CD14-positive monocyte (primary cell): ENCODE results near the gene CDKN1C. TPM values are rescaled to one million over a fixed set of nuclear protein-coding genes. Genes with fewer than 3 reads are reported as not detected.

Experiments used
- DNase-seq, 3 donors: peaks; one replicate each; pipeline ENCODE4 v3.0.0-alpha.2; 2011 to 2022
- H2AFZ ChIP-seq: 2 replicates; pipeline ENCODE4 v1.6.0; 2012; ENCODE audit warnings: mild to moderate bottlenecking, low read depth, low read length, inconsistent platforms; ENCODE audit not compliant: insufficient read depth, poor library complexity, severe bottlenecking
- H3K27ac ChIP-seq, 2 donors: 1 replicate in 1 of 2; 2 replicates in 1 of 2; pipeline ENCODE4 v1.5.1; 2012 to 2013; ENCODE audit warnings: low read length in 2 of 2, control low read depth in 1 of 2, inconsistent platforms in 1 of 2, low read depth in 1 of 2, mild to moderate bottlenecking in 1 of 2
- H3K27me3 ChIP-seq, 2 donors: one replicate each; pipeline versions ENCODE4 v1.6.0 to v1.6.1; 2011 to 2013; ENCODE audit warnings: low read length in 2 of 2; ENCODE audit not compliant: control insufficient read depth in 2 of 2, insufficient read depth in 2 of 2
- H3K36me3 ChIP-seq, 2 donors: replicated peaks in 1 of 2; 1 replicate in 1 of 2; 2 replicates in 1 of 2; pipeline versions ENCODE4 v1.5.1 to v1.6.1; 2012 to 2013; ENCODE audit warnings: low read length in 2 of 2, control low read depth in 1 of 2, inconsistent platforms in 1 of 2, mild to moderate bottlenecking in 1 of 2; ENCODE audit not compliant: insufficient read depth in 2 of 2, control insufficient read depth in 1 of 2
- H3K4me1 ChIP-seq, 2 donors: 1 replicate in 1 of 2; 2 replicates in 1 of 2; pipeline versions ENCODE4 v1.5.1 to v1.6.1; 2012 to 2013; ENCODE audit warnings: low read length in 2 of 2, control low read depth in 1 of 2, inconsistent platforms in 1 of 2, mild to moderate bottlenecking in 1 of 2, moderate library complexity in 1 of 2; ENCODE audit not compliant: insufficient read depth in 2 of 2, control insufficient read depth in 1 of 2
- H3K4me2 ChIP-seq: replicated peaks from 2 replicates; pipeline ENCODE3; 2012; ENCODE audit warnings: low read length, moderate library complexity, mild to moderate bottlenecking; ENCODE audit not compliant: poor library complexity, severe bottlenecking; ENCODE audit errors: extremely low read depth
- H3K4me3 ChIP-seq, 3 experiments: fragments of 200-600 bp in 1 of 3; sonication (generic) in 1 of 3; replicated peaks in 1 of 3; 1 replicate in 2 of 3; 2 replicates in 1 of 3; pipeline ENCODE4 v1.5.1; 2011 to 2013; ENCODE audit warnings: low read length in 3 of 3, mild to moderate bottlenecking in 3 of 3, control low read depth in 2 of 3, low read depth in 2 of 3, inconsistent platforms in 1 of 3, moderate library complexity in 1 of 3
- H3K79me2 ChIP-seq: 2 replicates; pipeline ENCODE4 v1.6.0; 2012; ENCODE audit warnings: mild to moderate bottlenecking, control low read depth, inconsistent platforms, low read length, moderate library complexity; ENCODE audit not compliant: insufficient read depth
- H3K9ac ChIP-seq: 2 replicates; pipeline ENCODE4 v1.6.0; 2017; ENCODE audit warnings: low read length, mild to moderate bottlenecking; ENCODE audit not compliant: insufficient read depth, poor library complexity, severe bottlenecking
- H3K9me3 ChIP-seq, 2 donors: replicated peaks in 1 of 2; 1 replicate in 1 of 2; 2 replicates in 1 of 2; pipeline versions ENCODE4 v1.5.1 to v1.6.1; 2012 to 2013; ENCODE audit warnings: low read length in 2 of 2, control low read depth in 1 of 2; ENCODE audit not compliant: control insufficient read depth in 1 of 2, insufficient read depth in 1 of 2
- H4K20me1 ChIP-seq: 2 replicates; pipeline ENCODE4 v1.6.0; 2012; ENCODE audit warnings: mild to moderate bottlenecking, low read length, control low read depth, moderate library complexity; ENCODE audit not compliant: insufficient read depth
- H3K27ac Mint-ChIP-seq, 7 donors: one replicate each; pipeline ENCODE4 v1.8.0; 2020; ENCODE audit warnings: mild to moderate bottlenecking in 7 of 7, mixed read lengths in 7 of 7, moderate library complexity in 6 of 7, inconsistent platforms in 2 of 7
- H3K27me3 Mint-ChIP-seq, 3 donors: one replicate each; pipeline ENCODE4 v1.8.0; 2021 to 2022; ENCODE audit warnings: low read depth in 3 of 3, mild to moderate bottlenecking in 3 of 3, mixed read lengths in 3 of 3, moderate library complexity in 3 of 3, inconsistent platforms in 1 of 3
- H3K36me3 Mint-ChIP-seq, 2 donors: one replicate each; pipeline ENCODE4 v1.8.0; 2020; ENCODE audit warnings: mixed read lengths in 2 of 2, inconsistent platforms in 1 of 2, mild to moderate bottlenecking in 1 of 2
- H3K4me1 Mint-ChIP-seq: one replicate; pipeline ENCODE4 v1.8.0; 2020; ENCODE audit warnings: mild to moderate bottlenecking, mixed read lengths
- H3K4me3 Mint-ChIP-seq, 2 donors: one replicate each; pipeline ENCODE4 v1.8.0; 2020; ENCODE audit warnings: mild to moderate bottlenecking in 2 of 2, mixed read lengths in 2 of 2, moderate library complexity in 1 of 2
- H3K9me3 Mint-ChIP-seq, 7 donors: one replicate each; pipeline ENCODE4 v1.8.0; 2020 to 2022; ENCODE audit warnings: mixed read lengths in 7 of 7, mild to moderate bottlenecking in 6 of 7, moderate library complexity in 6 of 7, inconsistent platforms in 2 of 7
- CTCF ChIP-seq: fragments of 200-600 bp; IDR thresholded peaks from one replicate; pipeline ENCODE4 v1.8.0; 2022; ENCODE audit warnings: antibody characterized with exemption, mild to moderate bottlenecking
- WGBS: methylation state at CpG from one replicate; pipeline ENCODE4 v1.1.5; 2013; ENCODE audit warnings: missing lambda C conversion rate; ENCODE audit not compliant: insufficient coverage; 5-methylcytosine and 5-hydroxymethylcytosine counted together
- intact Hi-C, 2 donors: fragments of 100-400 bp; cut with micrococcal nuclease; formaldehyde crosslinking; loops; one replicate each; pipeline versions ENCODE4 v1.15.0 to v1.15.1; 2023
- polyA plus RNA-seq, 3 donors: library from polyadenylated mRNA; depleted of rRNA in 1 of 3; unstranded in 2 of 3; stranded (reverse) in 1 of 3; fragments of 300-500 nt in 2 of 3; fragments of >200 nt in 1 of 3; fragmentation: Illumina TruSeq in 2 of 3; gene quantifications; 1 replicate in 2 of 3; 2 replicates in 1 of 3; pipeline ENCODE4 v1.2.3, GENCODE V29; 2012 to 2021

Gene CDKN1C
- polyA plus RNA-seq, 3 donors, result 3.2 to 36.4 (median 4.7) TPM

DNA sequence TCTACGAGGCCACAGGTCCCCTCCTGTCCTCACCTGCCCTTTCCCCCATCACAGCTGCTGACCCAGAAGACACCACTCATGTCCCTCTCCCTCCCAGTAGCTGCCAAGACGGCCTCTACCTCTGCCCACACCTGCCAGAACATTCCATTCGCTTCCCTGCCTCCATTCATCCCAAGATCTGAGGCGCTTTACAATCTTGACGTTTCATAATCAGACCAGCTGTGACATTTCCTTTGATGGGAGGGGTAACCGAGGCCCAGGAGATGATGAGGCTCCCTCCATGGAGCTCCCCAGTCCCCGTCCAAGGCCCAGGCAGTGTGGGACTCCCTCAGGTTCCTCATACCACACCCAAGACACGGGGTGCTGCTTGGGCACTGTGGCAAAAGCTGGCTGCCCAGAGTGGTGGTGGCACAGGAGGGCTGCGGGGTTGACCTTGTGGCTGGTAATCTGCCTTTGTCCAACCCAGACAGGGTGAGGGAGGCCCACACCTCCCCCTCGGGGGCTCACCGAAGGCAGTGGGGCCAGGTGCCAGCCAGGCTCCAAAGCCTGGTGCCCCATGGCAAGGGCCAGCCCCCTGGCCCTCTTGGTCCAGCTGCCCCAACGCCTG is 26.3 kb upstream of the CDKN1C start:
- Histone ChIP-seq H3K4me1 (no peaks in the 10 kb centered on the region), H3K36me3 (no peaks in the 10 kb centered on the region), H2AFZ (no peak overlapping the region), H4K20me1 (peaks cover 19% of the 10 kb centered on the region), H3K9ac (no peak overlapping the region), H3K27ac (no peak overlapping the region), H3K27me3 (peaks cover 0 to 3% of the 10 kb centered on the region in 2 donors), H3K79me2 (no peaks in the 10 kb centered on the region), H3K9me3 (no peaks in the 10 kb centered on the region), H3K4me3 (no peak overlapping the region), H3K4me2 (no peak overlapping the region)
- DNase-seq, result no peak
- H3K4me3 Mint-ChIP-seq, result no peak overlapping the region
- H3K27ac Mint-ChIP-seq, result peak overlapping the region in 1 of 7 donors; percentile 55
- intact Hi-C loops, result no loop called here
- no peak for TF ChIP-seq CTCF
- peaks cover 0 to 5% (median 2%) of the 10 kb centered on the region in 7 donors for H3K9me3 Mint-ChIP-seq
- WGBS, result 68% methylated on average over 7 of the region's 12 CpGs
- peaks cover 6 to 29% of the 10 kb centered on the region in 2 donors for H3K36me3 Mint-ChIP-seq
- H3K4me1 Mint-ChIP-seq, result peaks cover 15% of the 10 kb centered on the region
- peaks cover 17 to 30% (median 20%) of the 10 kb centered on the region in 3 donors for H3K27me3 Mint-ChIP-seq

DNA sequence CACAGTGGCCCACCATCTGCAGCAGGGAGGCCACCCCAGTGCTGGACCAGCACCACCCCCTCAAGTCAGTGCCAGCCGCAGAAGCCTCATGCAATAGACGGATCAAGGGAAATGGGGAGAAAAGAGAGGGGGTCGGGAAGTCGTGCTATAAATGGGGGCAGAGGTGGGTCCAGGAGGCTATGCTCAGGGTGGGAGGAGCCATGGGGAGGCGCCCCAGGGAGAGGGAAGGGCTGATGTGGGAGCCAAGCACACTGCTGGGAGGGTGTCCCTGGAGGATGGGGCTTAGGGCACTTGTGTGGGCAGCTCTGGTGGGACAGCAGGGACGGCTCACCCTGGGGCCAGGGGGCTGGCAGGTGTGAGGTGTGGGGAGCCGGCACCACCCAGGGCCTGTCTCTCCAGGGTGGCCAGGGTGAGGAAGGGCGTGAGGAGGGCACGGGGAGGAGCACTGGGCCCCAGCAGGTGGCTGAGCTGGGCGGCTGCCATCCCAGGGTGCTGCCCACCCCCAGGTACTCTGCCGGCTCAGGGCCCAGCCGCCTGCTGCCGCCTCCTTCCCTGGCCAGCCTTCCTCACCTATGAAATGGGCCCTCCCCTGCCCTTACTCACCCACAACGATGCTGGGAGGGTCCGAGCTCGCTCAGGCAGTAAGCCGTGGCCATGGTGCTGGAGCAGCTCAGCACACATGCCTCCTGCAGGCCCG is 25.7 kb upstream of the CDKN1C start:
- Histone ChIP-seq H3K4me1 (no peaks in the 10 kb centered on the region), H3K27ac (no peak overlapping the region), H3K4me3 (no peak overlapping the region), H3K9ac (no peak overlapping the region), H3K9me3 (no peaks in the 10 kb centered on the region), H3K4me2 (no peak overlapping the region), H3K27me3 (peaks cover 0 to 3% of the 10 kb centered on the region in 2 donors), H3K36me3 (no peaks in the 10 kb centered on the region), H3K79me2 (no peaks in the 10 kb centered on the region), H2AFZ (no peak overlapping the region), H4K20me1 (peaks cover 19% of the 10 kb centered on the region)
- DNase-seq, result no peak
- peaks cover 15% of the 10 kb centered on the region for H3K4me1 Mint-ChIP-seq
- 96% methylated on average over 16 of the region's 18 CpGs for WGBS
- TF ChIP-seq CTCF, result no peak
- intact Hi-C loops, result no loop called here
- H3K27ac Mint-ChIP-seq, result no peak overlapping the region
- H3K36me3 Mint-ChIP-seq, result peaks cover 6 to 35% of the 10 kb centered on the region in 2 donors
- H3K27me3 Mint-ChIP-seq, result peaks cover 17 to 32% (median 20%) of the 10 kb centered on the region in 3 donors
- peaks cover 0 to 7% (median 4%) of the 10 kb centered on the region in 7 donors for H3K9me3 Mint-ChIP-seq
- H3K4me3 Mint-ChIP-seq, result no peak overlapping the region
